Stimulated activated CD8-positive, alpha-beta memory T cell treated with anti-CD3 and anti-CD28 coated beads, Interleukin-12 subunit alpha, Interleukin-12 subunit beta, amount 100 ng/mL, for 4 hours (primary cell): ENCODE measurements around the gene IGFBP1.
"Not testable (repeated sequence)": the region's sequence is repeated elsewhere in the genome, so short reads cannot be mapped to it uniquely, and the experiment has no call there.

Experiments used
- DNase-seq: peaks from one replicate; pipeline ENCODE4 v3.0.0-alpha.2; 2020; ENCODE audit warnings: low read depth

The IGFBP1 gene

DNA sequence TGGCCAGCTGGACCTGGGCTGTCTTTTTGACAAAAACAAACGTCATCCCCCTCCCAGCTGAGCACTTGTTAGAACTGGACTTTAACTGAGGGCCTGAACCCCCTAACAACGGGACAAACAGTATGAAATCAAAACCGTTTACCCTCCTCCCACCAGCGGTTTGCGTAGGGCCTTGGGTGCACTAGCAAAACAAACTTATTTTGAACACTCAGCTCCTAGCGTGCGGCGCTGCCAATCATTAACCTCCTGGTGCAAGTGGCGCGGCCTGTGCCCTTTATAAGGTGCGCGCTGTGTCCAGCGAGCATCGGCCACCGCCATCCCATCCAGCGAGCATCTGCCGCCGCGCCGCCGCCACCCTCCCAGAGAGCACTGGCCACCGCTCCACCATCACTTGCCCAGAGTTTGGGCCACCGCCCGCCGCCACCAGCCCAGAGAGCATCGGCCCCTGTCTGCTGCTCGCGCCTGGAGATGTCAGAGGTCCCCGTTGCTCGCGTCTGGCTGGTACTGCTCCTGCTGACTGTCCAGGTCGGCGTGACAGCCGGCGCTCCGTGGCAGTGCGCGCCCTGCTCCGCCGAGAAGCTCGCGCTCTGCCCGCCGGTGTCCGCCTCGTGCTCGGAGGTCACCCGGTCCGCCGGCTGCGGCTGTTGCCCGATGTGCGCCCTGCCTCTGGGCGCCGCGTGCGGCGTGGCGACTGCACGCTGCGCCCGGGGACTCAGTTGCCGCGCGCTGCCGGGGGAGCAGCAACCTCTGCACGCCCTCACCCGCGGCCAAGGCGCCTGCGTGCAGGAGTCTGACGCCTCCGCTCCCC, at the start of gene IGFBP1:
IGFBP1 (plus strand) TSS at position 304 of the 808 bp plus-strand sequence; CDS start at position 469, 165 bp downstream.
- no peak for DNase-seq

DNA sequence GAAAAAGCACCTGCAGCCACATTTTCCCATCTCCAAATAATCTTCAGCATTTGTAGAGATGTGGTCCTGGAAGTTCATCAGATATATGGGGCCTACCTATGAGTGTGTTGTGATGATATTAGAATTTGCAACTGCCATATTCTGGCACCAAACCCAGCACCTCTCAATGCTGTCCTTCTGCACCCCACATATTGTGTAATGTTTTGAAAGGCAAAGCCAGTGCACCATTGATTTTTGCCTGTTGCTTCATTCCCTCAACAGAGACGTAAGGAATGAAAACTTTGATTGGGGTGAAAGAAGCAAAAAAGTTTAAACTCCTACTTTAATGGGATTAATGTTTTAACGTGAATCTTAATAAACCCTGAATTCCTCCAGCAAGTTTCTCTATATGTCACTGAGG, 49.4 kb upstream of the IGFBP1 start:
- not testable (repeated sequence) for DNase-seq

DNA sequence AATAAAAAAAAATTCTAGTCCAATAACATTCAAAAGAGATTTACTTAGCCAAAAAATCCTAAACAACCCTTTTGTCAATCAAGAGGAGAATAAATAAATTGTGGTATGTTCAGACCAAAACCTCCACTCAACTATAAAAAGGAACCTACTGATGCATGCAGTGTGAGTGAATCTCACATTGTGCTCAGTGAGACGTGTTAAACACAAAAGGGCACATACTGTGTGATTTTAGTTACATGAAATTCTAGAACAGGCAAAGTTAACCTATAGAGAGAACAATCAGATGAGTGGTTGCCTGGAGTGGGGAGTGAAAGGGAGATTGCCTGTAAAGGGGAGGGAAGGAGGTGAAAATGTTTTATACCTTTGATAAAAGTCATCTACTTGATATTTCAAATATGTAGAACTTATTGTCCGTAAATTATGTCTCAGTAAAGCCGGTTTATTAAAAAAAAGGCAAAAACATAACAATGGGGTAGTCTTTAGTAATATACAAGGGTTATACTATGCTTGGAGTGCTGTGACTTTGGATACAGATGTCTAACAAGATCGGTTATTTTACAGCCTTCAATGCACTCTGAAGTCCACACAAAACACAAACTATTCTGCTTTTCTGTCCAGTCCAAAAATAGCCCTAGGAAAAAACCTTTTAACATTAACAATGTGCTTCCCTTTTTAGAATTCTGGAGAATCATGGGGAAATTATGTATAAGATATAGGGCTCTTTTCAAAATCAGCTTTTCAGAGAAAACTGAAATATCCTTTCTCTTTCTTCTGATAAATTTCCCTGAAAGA, 46.2 kb upstream of the IGFBP1 start:
- DNase-seq: not testable (repeated sequence)

DNA sequence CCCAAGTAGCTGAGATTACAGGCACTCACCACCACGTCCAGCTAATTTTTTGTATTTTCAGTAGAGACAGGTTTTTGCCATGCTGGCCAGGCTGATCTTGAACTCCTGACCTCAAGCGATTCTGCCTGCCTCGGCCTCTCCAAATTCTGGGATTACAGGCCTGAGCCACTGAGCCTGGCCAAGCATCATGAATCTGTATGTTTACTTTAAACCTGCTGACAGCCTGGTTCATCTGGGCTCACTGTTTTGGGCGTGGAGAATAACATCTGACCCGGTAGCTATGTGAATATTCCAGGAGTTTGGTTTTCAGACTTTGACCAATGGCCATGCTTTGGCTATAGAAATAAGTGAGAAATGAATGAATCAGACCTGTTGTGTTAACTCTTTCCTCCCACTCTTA, 41.8 kb upstream of the IGFBP1 start:
- not testable (repeated sequence) for DNase-seq

DNA sequence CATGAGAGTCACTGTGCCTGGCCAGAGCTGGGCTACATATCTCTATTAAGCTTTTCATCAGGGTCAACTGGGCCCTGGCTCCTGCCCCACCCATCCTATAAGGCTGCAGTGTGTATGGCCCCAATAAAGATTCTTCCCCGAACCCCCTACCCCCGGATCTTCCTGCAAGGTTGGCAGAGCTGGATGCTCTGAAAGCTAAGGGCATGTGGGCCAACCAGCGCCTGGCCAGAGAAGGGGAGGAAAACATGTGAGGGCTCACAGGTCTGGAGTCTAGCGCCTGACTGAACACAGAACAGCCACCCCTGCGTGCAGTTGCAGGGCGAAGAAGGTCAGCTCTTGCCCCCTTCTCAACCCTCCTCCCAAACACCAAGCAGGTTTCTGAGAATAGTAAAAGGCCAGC, 39.6 kb upstream of the IGFBP1 start:
- not testable (repeated sequence) for DNase-seq

DNA sequence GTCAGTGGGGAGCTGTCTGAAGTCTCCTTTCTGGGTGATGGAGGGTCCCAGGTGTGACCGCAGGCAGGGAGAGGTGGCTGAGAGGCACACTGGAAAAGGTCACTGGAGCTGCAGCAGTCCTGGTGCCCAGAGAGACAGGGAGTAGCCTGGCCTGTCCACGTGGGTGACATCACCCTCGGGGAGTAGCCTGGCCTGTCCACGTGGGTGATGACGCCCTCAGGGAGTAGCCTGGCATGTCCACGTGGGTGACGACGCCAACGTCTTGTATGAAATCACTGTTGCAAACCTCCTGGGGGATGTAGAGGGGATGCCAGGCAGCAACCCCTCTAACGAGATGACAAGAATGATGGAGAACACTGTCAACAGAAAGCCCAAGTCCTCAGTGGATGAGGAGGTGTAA, 35.3 kb upstream of the IGFBP1 start:
- not testable (repeated sequence) for DNase-seq

DNA sequence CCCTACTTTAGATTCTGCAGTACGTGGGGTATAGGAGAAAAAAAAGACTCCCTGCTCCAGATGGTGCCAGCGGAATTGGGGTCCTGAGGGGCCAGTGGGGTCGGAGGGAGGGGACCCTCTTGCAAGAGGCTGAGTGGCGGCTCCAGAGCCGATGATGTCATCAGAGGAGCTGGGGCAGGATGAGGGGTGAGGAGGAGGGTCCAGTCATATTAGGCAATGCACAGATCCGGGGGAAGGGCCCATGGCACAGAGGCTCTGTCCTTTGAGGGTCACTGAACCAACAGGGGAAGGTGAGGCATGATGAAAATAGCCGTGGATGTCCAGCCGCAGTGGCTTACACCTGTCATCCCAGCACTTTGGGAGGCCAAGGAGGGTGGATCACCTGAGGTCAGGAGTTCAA, 34.8 kb upstream of the IGFBP1 start:
- not testable (repeated sequence) for DNase-seq

DNA sequence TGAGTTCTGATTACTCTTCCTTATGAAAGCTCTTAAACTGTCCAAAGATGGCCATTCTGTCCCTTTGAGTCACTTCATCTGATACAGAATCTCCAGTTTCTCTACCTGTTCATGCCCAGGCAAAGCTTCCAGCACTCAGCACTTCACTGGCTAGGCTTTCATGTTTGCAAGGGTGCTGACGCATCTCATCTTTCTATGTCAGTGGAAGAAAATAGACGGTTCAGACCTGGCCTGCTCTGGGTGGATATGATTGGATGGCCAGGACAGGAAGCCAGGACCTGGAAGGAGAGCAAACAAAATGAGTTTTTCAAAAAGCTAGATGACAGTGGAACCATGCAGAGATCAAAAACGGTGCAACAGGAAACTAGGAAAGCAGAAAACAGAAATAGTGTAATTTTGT, 32.6 kb upstream of the IGFBP1 start:
- DNase-seq: not testable (repeated sequence)

DNA sequence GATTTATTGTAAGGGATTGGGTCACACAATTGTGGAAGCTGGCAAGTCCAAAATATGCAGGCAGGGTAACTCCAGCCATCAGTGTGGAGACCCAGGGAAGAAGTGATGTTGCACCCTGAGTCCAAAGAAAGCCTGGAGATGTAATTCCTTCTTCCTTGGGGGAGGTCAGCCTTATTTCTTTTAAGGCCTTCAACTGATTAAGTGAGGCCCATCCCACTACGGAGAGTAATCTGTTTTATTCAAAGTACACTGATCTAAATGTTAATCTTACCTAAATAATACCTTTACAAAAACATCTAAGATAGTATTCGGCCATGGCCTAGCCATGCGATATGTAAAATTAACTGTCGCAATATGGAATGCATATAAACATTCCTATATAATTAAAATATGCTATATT, 31.4 kb upstream of the IGFBP1 start:
- DNase-seq: not testable (repeated sequence)

DNA sequence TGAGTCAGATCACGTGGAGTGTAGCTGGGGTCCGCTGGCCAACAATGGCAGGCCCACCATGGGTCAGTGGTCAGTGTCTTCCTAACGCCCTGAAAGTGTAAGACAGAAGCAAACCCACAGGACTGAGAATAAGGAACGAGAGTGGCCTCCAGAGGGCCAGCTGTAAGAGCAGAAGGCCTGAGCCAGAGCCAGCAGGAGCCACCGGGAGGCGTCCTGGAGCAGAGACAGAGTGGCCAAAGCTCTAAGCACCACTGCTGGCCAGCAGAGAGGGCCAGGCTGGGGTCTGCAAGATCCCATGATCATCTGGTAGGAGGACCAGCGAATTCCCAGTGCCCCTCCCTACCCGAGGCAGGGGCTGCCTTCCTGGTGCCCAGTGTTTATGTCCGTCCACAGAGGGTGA, 24.6 kb upstream of the IGFBP1 start:
- DNase-seq: no peak

DNA sequence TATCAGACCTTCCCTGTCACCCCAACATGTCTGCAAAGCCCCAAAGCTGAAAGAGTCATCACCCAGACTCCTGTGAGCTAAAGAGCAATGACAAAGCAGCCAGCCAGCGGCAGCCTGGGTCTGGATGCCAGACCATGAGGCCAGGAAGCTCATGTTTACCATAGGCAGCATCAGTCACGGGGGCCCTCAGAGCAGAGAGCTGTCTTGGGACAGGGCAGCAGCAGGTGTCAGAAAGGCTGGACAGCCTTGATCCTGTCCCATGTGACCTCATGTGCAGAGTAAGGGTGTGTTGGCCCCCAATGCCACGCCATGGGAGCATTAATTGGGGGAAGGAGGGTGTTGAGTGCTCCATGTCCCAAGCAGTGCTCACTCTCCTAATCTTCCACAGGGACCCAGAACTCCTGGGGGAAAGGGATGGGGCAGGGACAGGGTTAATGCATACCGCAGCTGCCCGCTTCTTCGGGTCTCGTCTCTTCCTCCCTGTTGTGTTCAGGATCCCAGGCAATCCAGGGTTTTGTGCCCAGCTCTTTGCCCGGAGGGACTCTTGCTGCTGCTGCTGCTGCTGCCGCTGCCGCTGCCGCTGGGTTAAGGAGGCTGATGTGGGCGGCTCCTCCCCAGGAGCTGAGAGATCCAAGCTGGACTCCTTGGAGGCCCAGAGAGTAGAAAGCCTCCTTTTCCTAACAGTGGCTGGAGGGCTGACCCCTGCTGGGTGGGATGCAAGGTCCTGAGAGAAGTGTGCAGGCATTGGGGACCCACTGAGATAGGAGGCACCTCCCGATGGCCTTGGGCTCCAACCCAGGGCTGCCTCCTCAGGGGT, 22.5 kb upstream of the IGFBP1 start:
- no peak for DNase-seq

DNA sequence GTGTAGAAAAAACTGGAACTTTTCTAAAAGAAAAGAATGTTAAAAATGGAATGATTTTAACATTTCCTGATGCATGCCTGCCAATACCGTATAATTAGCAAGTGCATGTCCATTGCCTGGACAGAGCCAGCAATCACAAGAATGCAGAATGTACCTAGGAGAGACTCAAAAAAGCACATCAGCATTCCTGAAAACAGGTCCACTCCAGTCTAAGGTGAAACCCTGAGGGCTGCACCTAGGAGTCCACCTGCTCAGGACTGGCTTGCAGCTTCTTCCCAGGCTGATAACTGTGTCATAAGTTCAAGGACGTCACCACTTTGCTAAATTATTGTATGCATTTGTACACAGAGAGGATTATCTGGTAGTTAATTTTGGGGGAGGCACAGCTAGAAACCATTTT, 20.8 kb upstream of the IGFBP1 start:
- DNase-seq: no peak

DNA sequence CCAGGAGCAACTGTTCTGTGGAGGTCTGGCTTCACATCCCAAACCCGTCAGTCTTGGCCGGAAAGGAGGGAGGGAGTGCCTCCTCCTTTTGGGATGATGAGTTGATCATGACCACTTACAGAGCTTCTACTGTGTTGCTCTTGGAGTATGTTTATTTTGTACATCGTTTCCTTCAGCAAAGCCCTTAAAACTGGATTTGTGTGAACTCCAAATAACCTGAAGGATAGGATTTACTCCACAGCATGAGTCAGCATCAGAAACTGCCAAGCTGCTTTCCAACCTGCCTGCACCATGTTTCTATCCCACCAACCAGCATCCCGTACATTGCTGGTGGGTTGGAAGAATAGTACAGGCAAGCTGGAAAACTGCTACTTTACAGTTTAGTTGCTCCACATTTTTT, 18.9 kb upstream of the IGFBP1 start:
- DNase-seq: no peak

DNA sequence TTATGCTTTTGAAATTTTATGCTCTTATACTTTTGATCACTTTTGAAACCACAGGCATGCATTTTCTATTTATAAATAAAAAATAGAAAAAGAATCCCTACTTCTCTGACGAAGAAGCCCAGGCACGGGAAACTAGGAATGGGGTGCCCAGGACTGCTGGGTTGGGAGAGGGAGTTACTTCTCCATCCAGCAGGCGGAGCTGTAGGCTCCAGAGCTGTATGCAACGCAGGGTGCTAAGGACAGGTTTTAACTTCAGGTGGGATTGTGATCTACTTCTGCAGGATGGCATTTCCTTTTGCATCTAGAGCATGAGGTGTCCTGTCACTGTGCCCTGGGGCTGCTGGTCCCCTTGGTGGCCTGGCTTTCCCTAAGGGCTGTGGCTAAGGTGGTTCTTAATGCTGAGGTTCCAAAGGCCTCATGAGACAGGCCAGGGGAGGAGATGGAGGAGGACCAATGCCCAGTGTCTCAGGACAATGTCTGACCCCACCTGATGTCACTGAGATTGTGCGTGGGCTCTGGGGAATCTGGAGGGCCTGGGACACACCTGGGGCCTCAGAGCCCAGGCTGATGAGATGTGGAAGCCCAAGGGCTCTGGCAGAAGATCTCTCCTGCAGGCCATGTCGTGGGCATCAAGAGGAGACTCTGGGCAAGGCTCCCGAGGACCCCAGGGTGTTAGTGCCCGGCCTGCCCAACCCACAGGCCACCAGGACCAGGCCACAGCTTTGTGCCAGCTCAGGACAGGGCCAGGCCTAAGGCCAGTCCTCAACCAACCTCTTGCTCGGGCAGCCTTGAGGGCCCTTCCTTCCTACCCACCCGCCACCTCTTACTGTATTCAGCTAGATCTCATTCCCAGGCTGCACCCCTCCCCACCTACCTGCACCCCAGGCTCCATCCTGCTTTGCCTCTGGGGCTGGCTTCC, 15.9 kb upstream of the IGFBP1 start:
- no peak for DNase-seq

DNA sequence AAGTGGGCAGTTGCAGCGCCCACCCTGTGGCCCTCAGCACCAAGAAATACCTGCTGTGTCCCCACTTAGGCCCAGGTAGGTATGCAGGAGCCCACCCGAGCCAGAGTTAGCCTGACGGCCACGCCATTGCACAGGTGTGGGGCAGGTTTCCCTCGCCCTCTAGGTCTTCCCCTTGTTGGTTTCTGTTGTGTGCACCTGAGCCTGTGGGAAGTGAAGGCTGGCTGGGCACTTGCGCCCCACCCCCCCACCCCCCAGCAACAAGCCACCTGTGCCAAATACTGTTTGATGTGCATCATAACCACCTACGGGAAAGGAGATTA, 15.3 kb upstream of the IGFBP1 start, which contains the start of gene CCDC201:
CCDC201 (minus strand) TSS at position 48 of the 320 bp plus-strand sequence. CDS start 75 bp downstream, outside the sequence.
- DNase-seq: no peak

DNA sequence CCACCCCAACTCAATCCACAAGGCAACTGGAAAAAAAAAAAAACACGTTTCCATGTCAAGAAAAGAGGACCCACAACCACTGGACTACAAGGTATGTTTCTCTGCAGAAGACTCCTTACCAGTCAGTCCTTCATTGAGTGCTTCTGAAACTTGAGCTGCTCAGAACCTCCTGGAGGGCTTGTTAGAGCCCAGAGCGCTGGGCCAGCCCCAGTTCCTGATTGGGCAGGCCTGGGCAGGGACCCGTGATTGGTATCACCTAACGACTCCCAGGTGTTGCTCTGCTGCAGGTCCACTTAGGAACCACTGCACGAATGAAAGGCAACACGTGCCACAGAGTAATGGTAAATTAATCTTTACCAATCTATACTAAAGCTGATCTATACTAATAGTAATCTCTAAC, 14.9 kb upstream of the IGFBP1 start:
- DNase-seq: no peak

DNA sequence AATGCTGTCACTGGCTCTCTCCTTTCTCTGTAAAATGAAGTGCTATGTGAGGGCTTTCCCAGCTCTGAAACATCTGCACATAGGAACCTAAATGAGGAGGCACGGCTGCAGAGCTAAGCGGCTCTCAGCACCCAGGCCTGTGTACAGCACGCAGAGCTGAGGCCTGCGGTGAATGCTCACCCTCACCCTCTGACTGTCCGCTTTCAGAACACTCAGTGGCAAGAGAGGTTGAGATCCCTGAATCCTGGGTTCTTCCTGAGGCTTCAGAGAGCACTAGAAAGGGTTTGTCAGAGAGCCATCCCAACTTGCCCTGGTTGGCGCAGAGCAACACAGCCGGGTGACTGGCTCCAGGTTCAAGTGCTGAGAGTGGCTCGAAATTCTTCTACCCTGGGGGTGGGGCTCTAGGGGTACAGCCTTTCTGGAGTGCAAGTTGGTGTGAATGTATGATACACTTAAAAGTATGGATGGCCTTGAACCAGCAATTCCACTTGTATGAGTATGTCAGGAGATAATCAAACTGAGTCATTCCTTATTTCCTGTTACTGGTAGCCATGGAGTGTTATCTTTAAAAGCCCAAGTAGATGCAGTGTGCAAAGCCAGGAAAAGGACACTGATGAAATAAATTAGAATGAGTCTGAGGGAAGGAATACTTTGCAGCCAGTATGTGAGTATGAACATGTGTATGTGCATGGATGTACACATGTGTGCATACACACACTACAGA, 13.7 kb upstream of the IGFBP1 start:
- DNase-seq: no peak

DNA sequence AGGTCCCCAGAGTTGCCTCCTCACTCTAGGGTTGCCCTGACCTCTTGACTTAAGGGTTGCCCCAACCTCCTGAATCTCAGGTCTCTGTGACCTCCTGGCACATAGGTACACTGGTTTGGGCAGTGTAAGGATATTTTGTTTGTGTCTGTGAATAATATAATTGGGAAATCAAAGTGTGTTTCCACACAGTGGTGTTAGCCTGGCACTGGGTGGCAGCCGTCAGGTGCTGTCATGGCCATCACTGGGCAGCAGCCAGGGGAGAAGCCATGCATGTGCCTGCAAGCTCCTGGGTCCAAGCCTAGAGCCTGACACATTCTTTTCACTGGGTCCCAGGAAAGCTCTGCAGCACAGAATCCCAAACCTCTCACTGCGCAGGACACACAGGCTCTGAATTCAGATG, 11.8 kb upstream of the IGFBP1 start:
- DNase-seq: no peak

DNA sequence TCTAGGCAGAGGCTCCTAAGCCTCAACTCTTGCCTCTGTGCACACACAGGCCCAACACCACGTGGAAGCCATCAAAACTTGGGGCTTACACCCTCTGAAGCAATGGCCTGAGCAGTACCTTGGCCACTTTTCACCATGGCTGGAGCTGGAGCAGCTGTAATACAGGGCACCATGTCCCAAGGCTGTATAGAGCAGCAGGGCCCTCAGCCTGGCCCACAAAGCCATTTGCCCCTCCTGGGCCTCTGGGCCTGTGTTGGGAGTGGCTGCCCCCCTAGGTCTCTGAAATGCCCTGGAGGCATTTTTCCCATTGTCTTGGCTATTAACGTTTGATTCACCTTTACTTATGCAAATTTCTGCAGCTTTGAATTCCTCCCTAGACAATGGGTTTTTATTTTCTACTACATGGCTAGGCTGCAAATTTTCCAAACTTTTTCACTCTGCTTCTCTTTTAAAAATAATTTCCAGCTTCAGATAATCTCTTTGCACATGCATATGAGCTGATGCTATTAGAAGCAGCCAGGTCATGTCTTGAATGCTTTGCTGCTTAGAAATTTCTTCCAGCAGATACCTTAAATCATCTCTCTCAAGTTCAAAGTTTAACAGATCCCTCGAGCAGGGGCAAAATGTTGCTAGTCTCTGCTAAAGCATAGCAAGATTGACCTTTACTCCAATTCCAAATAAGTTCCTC, 9.7 kb upstream of the IGFBP1 start:
- DNase-seq: no peak

DNA sequence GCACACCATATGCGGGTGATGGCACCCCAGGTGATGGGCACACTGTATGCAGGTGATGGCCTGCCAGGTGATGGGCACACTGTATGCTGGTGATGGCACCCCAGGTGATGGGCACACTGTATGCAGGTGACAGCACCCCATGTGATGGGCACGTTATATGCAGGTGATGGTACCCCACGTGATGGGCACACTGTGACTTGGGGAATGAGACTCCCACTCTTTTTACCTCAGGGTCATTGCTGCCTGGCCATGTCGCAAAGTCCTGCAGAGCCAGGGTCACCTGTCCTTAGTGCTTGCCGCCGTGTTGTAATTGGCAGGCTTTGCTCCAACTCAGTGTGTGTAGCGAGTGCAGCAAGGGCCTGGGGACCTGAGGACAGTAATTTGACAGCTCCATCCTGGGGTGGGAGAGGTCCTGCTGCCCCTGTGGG, 7.8 kb upstream of the IGFBP1 start:
- DNase-seq: no peak
